Loucy (cell line): ENCODE data around the gene DNM3.

Source experiments
- CTCF ChIP-seq: fragments of 200-600 bp; sonication (generic); conservative IDR thresholded peaks from 2 replicates; pipeline ENCODE4 v1.5.1; 2014; ENCODE audit warnings: mild to moderate bottlenecking, antibody characterized with exemption, low read length
- EZH2phosphoT487 ChIP-seq: fragments of 200-600 bp; IDR thresholded peaks from 2 replicates; pipeline ENCODE4 v1.6.1; 2018; ENCODE audit warnings: antibody characterized with exemption, mild to moderate bottlenecking, moderate library complexity, borderline replicate concordance

- TF ChIP-seq CTCF (no peak), EZH2phosphoT487 (no peak)
Measured at GRCh38 chr1:172117800-172118199, 276.5 kb downstream of the DNM3 start.
